ENCODE results near the gene ASPN.

GRCh38 chr9:92507005-92507404 lies 24.7 kb upstream of the ASPN start:
- TF ChIP-seq GATA3 (IDR thresholded peaks at IDR 0.05; ENCODE audit: low read depth, low read length) (no peak), GATA2 (IDR thresholded peaks at IDR 0.05; ENCODE audit: low read depth, low read length) (no peak)

All from SH-SY5Y (cell line).